Neutrophil (primary cell): ENCODE measurements around the gene SHC4.

ENCODE experiments used
- H3K27ac ChIP-seq: fragments of 200-600 bp; sonication (generic); 2 replicates; pipeline ENCODE4 v1.5.1; 2016; ENCODE audit warnings: mild to moderate bottlenecking, moderate library complexity
- H3K27me3 ChIP-seq: fragments of 200-600 bp; sonication (generic); 2 replicates; pipeline ENCODE4 v1.6.0; 2016; ENCODE audit warnings: mild to moderate bottlenecking
- H3K36me3 ChIP-seq: fragments of 200-600 bp; sonication (generic); 2 replicates; pipeline ENCODE4 v1.5.1; 2017
- H3K4me1 ChIP-seq, 2 experiments: fragments of 200-600 bp in 1 of 2; sonication (generic) in 1 of 2; 1 replicate in 1 of 2; 2 replicates in 1 of 2; pipeline versions ENCODE4 v1.5.1 to v1.6.1; 2013 to 2016; ENCODE audit warnings: low read depth in 1 of 2, low read length in 1 of 2, mild to moderate bottlenecking in 1 of 2, moderate library complexity in 1 of 2; ENCODE audit not compliant: control insufficient read depth in 1 of 2, insufficient read depth in 1 of 2
- H3K4me3 ChIP-seq, 2 experiments: fragments of 200-600 bp in 1 of 2; sonication (generic) in 1 of 2; 1 replicate in 1 of 2; 2 replicates in 1 of 2; pipeline ENCODE4 v1.5.1; 2013 to 2016; ENCODE audit warnings: low read depth in 1 of 2, low read length in 1 of 2, mild to moderate bottlenecking in 1 of 2, moderate library complexity in 1 of 2
- H3K9me3 ChIP-seq: fragments of 200-600 bp; sonication (generic); 2 replicates; pipeline ENCODE4 v1.5.1; 2016
- TF ChIP-seq, protein P1 (sequence below): fragments of 200-600 bp; sonication (generic); IDR thresholded peaks from 2 replicates; pipeline ENCODE4 v1.5.1; 2016; ENCODE audit warnings: antibody characterized with exemption

Gene SHC4

GRCh38 chr15:48832648-48833047 lies 131.1 kb downstream of the SHC4 start:
- Histone ChIP-seq H3K9me3 (no peaks in the 10 kb centered on the region), H3K36me3 (no peaks in the 10 kb centered on the region)

DNA sequence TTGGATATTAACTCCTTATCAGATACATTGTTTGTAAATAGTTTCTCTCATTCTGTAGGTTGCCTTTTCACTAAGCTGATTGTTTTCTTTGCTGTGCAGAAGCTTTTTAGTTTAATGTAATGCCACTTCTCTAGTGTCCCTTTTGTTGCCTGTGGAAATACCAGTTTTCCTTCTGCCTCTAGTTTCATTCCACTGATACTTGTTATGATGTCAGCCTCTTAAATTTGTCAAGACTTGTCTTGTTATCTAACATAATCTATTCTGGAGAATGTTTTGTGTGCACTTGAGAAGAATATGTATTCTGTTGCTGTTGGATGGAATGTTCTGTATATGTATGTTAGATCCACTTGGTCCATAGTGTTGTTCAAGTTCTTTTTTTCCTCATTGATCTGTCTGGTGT lies 134.8 kb downstream of the SHC4 start:
- Histone ChIP-seq H3K27ac (no peak overlapping the region), H3K36me3 (no peaks in the 10 kb centered on the region), H3K27me3 (no peaks in the 10 kb centered on the region), H3K4me1 (no peaks in the 10 kb centered on the region), H3K9me3 (no peaks in the 10 kb centered on the region), H3K4me3 (no peak overlapping the region)
- TF ChIP-seq, protein P1, sequence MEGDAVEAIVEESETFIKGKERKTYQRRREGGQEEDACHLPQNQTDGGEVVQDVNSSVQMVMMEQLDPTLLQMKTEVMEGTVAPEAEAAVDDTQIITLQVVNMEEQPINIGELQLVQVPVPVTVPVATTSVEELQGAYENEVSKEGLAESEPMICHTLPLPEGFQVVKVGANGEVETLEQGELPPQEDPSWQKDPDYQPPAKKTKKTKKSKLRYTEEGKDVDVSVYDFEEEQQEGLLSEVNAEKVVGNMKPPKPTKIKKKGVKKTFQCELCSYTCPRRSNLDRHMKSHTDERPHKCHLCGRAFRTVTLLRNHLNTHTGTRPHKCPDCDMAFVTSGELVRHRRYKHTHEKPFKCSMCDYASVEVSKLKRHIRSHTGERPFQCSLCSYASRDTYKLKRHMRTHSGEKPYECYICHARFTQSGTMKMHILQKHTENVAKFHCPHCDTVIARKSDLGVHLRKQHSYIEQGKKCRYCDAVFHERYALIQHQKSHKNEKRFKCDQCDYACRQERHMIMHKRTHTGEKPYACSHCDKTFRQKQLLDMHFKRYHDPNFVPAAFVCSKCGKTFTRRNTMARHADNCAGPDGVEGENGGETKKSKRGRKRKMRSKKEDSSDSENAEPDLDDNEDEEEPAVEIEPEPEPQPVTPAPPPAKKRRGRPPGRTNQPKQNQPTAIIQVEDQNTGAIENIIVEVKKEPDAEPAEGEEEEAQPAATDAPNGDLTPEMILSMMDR: no peak

More at GRCh38 chr15:48832648-48833047, 131.1 kb downstream of the SHC4 start:
- H3K4me1 ChIP-seq: no peaks in the 10 kb centered on the region
- TF ChIP-seq, protein P1: no peak
- no peaks in the 10 kb centered on the region for H3K27me3 ChIP-seq
- no peak overlapping the region for H3K4me3 ChIP-seq
- no peak overlapping the region for H3K27ac ChIP-seq

DNA sequence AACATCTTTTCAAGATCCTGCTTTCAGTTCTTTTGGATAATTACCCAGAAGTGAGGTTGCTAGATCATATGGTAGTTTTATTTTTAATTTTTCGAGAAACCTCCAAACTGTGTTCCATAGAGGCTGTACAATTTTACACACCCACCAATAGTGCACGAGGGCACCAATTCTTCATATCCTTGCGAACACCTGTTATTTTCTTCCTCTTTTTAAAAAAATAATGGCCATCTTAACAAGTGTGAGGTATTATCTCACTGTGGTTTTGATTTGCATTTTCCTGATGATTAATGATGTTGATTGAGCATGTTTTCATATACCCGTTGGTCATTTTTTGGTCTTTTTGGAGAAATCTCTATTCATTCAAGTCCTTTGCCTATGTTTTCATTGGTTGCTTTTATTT lies 135.2 kb downstream of the SHC4 start:
- Histone ChIP-seq H3K4me3 (no peak overlapping the region), H3K27me3 (no peaks in the 10 kb centered on the region), H3K4me1 (no peaks in the 10 kb centered on the region), H3K27ac (no peak overlapping the region), H3K9me3 (no peaks in the 10 kb centered on the region), H3K36me3 (no peaks in the 10 kb centered on the region)
- TF ChIP-seq, protein P1: no peak

DNA sequence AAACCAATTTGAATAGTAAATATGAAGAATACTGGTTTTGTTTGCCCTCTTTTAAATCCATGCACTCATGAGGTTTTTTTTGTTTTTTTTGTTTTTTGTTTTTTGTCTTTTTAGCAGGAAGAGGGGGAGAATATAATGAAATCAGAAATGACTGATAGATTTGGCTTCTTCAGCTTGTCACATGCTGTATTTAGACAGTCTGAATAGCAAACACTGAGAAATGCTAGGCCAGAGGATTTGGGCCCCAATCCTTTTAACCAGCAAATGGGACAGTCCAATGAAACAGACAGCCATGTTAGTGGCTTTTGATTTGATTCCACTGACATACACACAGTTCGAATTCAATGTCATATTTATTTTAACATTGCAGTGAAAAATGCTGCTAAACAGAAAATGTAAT lies 138.6 kb downstream of the SHC4 start:
- H3K4me1 ChIP-seq: no peaks in the 10 kb centered on the region
- TF ChIP-seq, protein P1: no peak
- no peak overlapping the region for H3K4me3 ChIP-seq
- no peak overlapping the region for H3K27ac ChIP-seq
- no peaks in the 10 kb centered on the region for H3K27me3 ChIP-seq
- H3K9me3 ChIP-seq: no peaks in the 10 kb centered on the region
- H3K36me3 ChIP-seq: no peaks in the 10 kb centered on the region

GRCh38 chr15:48823706-48824105 lies 140.0 kb downstream of the SHC4 start:
- no peaks in the 10 kb centered on the region for H3K27me3 ChIP-seq
- TF ChIP-seq, protein P1: no peak

GRCh38 chr15:48823237-48823636 lies 140.5 kb downstream of the SHC4 start:
- no peaks in the 10 kb centered on the region for H3K27me3 ChIP-seq
- H3K4me1 ChIP-seq: no peaks in the 10 kb centered on the region
- no peak overlapping the region for H3K27ac ChIP-seq
- no peaks in the 10 kb centered on the region for H3K9me3 ChIP-seq
- TF ChIP-seq, protein P1: no peak
- no peak overlapping the region for H3K4me3 ChIP-seq
- no peaks in the 10 kb centered on the region for H3K36me3 ChIP-seq

More at GRCh38 chr15:48823706-48824105, 140.0 kb downstream of the SHC4 start:
- Histone ChIP-seq H3K4me1 (no peaks in the 10 kb centered on the region), H3K4me3 (no peak overlapping the region), H3K9me3 (no peaks in the 10 kb centered on the region), H3K36me3 (no peaks in the 10 kb centered on the region), H3K27ac (no peak overlapping the region)
